GM23248 (cell line): ENCODE results near the gene LRP3. TPM values are rescaled to one million over a fixed set of nuclear protein-coding genes. Genes with fewer than 3 reads are reported as not detected.

ENCODE experiments used
- DNase-seq: peaks from one replicate; pipeline ENCODE4 v3.0.0-alpha.2; 2015
- H2AFZ ChIP-seq: fragments of 200-600 bp; sonication (generic); 2 replicates; pipeline ENCODE4 v1.6.1; 2016; ENCODE audit warnings: antibody characterized with exemption
- H3F3A ChIP-seq: fragments of 200-600 bp; sonication (generic); 2 replicates; pipeline ENCODE4 v1.6.1; 2016; ENCODE audit warnings: mild to moderate bottlenecking, antibody characterized with exemption, mixed run types; ENCODE audit not compliant: insufficient read depth
- H3K27ac ChIP-seq: fragments of 200-600 bp; sonication (generic); 2 replicates; pipeline ENCODE4 v1.5.1; 2016; ENCODE audit warnings: mild to moderate bottlenecking
- H3K27me3 ChIP-seq: fragments of 200-600 bp; sonication (generic); replicated peaks from 2 replicates; pipeline ENCODE4 v1.6.1; 2016; ENCODE audit warnings: mild to moderate bottlenecking; ENCODE audit not compliant: insufficient read depth
- H3K36me3 ChIP-seq: fragments of 200-600 bp; sonication (generic); 2 replicates; pipeline ENCODE4 v1.6.1; 2016; ENCODE audit warnings: low read depth, mild to moderate bottlenecking
- H3K4me1 ChIP-seq: fragments of 200-600 bp; sonication (generic); 2 replicates; pipeline ENCODE4 v1.6.1; 2016; ENCODE audit warnings: mild to moderate bottlenecking; ENCODE audit not compliant: insufficient read depth
- H3K4me2 ChIP-seq: fragments of 200-600 bp; sonication (generic); one replicate; pipeline ENCODE4 v1.6.1; 2016; ENCODE audit warnings: mild to moderate bottlenecking; ENCODE audit not compliant: unreplicated experiment
- H3K4me3 ChIP-seq: fragments of 200-600 bp; sonication (generic); 2 replicates; pipeline ENCODE4 v1.5.1; 2016; ENCODE audit warnings: mild to moderate bottlenecking
- H3K79me2 ChIP-seq: fragments of 200-600 bp; sonication (generic); 2 replicates; pipeline ENCODE4 v1.6.1; 2016; ENCODE audit warnings: mild to moderate bottlenecking; ENCODE audit not compliant: insufficient read depth
- H3K9ac ChIP-seq: fragments of 200-600 bp; sonication (generic); 2 replicates; pipeline ENCODE4 v1.6.1; 2016; ENCODE audit warnings: mild to moderate bottlenecking
- H3K9me2 ChIP-seq: fragments of 200-600 bp; sonication (generic); 2 replicates; pipeline ENCODE4 v1.6.1; 2016; ENCODE audit warnings: mixed run types, mild to moderate bottlenecking, moderate library complexity; ENCODE audit not compliant: insufficient read depth
- H3K9me3 ChIP-seq: fragments of 200-600 bp; sonication (generic); one replicate; pipeline ENCODE4 v1.6.1; 2017; ENCODE audit warnings: low read depth
- H4K20me1 ChIP-seq: fragments of 200-600 bp; sonication (generic); 2 replicates; pipeline ENCODE4 v1.6.0; 2016; ENCODE audit not compliant: insufficient read depth
- EZH2 ChIP-seq: fragments of 200-600 bp; sonication (generic); IDR thresholded peaks from 2 replicates; pipeline ENCODE4 v1.6.1; 2018; ENCODE audit warnings: antibody characterized with exemption, mild to moderate bottlenecking; ENCODE audit not compliant: insufficient read depth, poor library complexity, severe bottlenecking
- EZH2phosphoT487 ChIP-seq: fragments of 200-600 bp; sonication (generic); IDR thresholded peaks from 2 replicates; pipeline ENCODE4 v1.6.1; 2018; ENCODE audit warnings: antibody characterized with exemption, moderate library complexity, mild to moderate bottlenecking, low read depth; ENCODE audit not compliant: insufficient read depth
- WGBS, 2 experiments: methylation state at CpG; one replicate each; pipeline ENCODE4 v1.1.6; 2015 to 2017; ENCODE audit warnings: low lambda C conversion rate in 2 of 2, low coverage in 1 of 2; ENCODE audit errors: missing lambda C conversion rate in 2 of 2; 5-methylcytosine and 5-hydroxymethylcytosine counted together
- in situ Hi-C: fragments of 300-500 bp; cut with MboI; formaldehyde crosslinking; loops from 2 replicates; pipeline ENCODE4 v1.15.0; 2020
- polyA plus RNA-seq: library from polyadenylated mRNA; unstranded; fragments of >200 nt; fragmentation: Nextera tagmentation; extraction: Ambion mirVana; gene quantifications from 2 replicates; pipeline ENCODE4 v1.2.1, GENCODE V29; 2016
- total RNA-seq: library from RNA; depleted of rRNA; stranded (reverse); fragments of >200 nt; shearing (Covaris generic); gene quantifications from 2 replicates; pipeline ENCODE4 v1.2.3, GENCODE V29; 2014

Gene LRP3
- total and polyA plus RNA-seq, 2 experiments from 2014 or later = 2.9 to 58.3 TPM

DNA sequence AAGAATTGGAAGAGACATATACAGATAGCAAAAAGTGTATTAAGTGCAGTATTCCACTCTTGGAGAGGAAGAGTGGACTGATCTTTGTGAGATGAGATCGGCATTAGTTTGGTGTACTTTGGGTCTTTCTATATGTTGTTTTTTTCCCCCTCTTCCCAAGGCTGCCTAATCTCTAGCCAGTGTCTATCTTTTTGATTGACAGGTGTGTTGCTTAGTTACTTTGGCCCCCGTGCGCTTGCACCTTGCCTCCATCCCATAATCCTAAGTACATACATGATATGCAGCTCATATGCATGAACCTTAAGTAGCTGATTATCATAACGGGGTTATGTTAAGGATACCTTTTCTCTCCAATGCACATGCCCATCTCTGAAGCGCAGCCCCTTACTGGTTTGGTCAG lies 35.8 kb downstream of the LRP3 start:
- Histone ChIP-seq H3F3A (peaks cover 9% of the 10 kb centered on the region; the same call in 1 of the 2 replicates), H3K4me3 (no peak overlapping the region), H3K79me2 (no peaks in the 10 kb centered on the region), H3K27me3 (peaks cover 41% of the 10 kb centered on the region), H3K9me3 (no peaks in the 10 kb centered on the region), H3K4me2 (no peak overlapping the region), H3K27ac (no peak overlapping the region), H3K36me3 (no peaks in the 10 kb centered on the region), H2AFZ (no peak overlapping the region), H3K9ac (no peak overlapping the region), H3K9me2 (no peaks in the 10 kb centered on the region), H3K4me1 (no peaks in the 10 kb centered on the region), H4K20me1 (no peaks in the 10 kb centered on the region)
- no peak for DNase-seq
- in situ Hi-C loops = loop anchor here (10.0 kb wide), 1 partner anchor 535 kb away; no protein-coding TSS in a partner anchor
- TF ChIP-seq EZH2 = no peak
- TF ChIP-seq EZH2phosphoT487 = no peak
- 73 to 80% methylated on average over 5 of the region's 5 CpGs for WGBS, 2 experiments

DNA sequence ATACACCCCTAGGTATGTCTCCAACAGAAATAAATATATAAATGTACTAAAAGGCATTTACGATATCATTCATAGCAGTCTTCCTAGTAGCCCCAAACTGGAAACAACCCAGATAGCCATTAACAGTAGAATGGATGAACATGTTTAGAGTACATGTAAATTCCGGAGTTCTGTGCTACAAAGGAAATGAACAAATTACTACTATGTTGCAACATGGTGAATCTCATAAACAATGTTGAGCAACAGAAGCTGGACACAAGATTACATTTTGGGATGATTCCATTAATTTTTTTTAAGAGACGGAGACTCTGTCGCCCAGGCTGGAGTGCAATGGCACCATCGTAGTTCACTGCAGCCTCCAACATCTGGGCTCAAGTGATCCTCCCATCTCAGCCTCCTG lies 37.4 kb downstream of the LRP3 start:
- TF ChIP-seq EZH2 = no peak
- TF ChIP-seq EZH2phosphoT487 = no peak
- no peak overlapping the region for H3K4me3 ChIP-seq
- no peaks in the 10 kb centered on the region for H3K4me1 ChIP-seq
- no peak overlapping the region for H2AFZ ChIP-seq
- no peak overlapping the region for H3K27ac ChIP-seq
- no peak overlapping the region for H3K9ac ChIP-seq
- no peaks in the 10 kb centered on the region for H3K9me3 ChIP-seq
- H3K4me2 ChIP-seq = no peak overlapping the region
- H3K36me3 ChIP-seq = no peaks in the 10 kb centered on the region
- WGBS, 2 experiments = 3 to 5% methylated on average over 5 of the region's 5 CpGs
- no peaks in the 10 kb centered on the region for H3K79me2 ChIP-seq
- peak; percentile 78 for DNase-seq
- peaks cover 9% of the 10 kb centered on the region; the same call in 1 of the 2 replicates for H3F3A ChIP-seq
- H3K9me2 ChIP-seq = no peaks in the 10 kb centered on the region
- peaks cover 26% of the 10 kb centered on the region; the same call in 1 of the 2 replicates for H3K27me3 ChIP-seq
- H4K20me1 ChIP-seq = no peaks in the 10 kb centered on the region
- in situ Hi-C loops = loop anchor here (10.0 kb wide), 1 partner anchor 533 kb away; no protein-coding TSS in a partner anchor

DNA sequence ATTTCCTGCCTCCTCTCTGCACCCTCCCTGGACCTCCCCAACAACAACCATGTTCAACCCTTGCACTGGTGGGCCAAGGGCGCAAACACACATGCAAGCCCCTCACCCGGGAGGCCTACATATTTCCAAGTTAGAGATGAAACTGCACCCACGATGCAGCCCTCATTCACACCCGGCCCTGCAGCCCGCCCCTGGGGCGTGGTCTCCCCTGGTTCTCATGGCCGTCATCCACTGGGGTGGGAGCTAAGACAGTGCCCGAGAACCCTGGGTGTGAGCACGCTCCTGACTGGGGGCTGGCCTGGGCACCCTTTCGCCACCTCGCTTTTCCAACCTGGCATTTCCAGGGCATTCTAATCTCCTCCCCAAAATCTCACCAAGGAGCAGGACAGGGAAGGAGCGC lies 38.5 kb downstream of the LRP3 start:
- no peaks in the 10 kb centered on the region for H3K4me1 ChIP-seq
- no peaks in the 10 kb centered on the region for H3K36me3 ChIP-seq
- no peak overlapping the region for H3K9ac ChIP-seq
- 45 to 48% methylated on average over 11 to 12 of the region's 12 CpGs for WGBS, 2 experiments
- no peak for TF ChIP-seq EZH2
- no peak for TF ChIP-seq EZH2phosphoT487
- no peak overlapping the region for H3K27ac ChIP-seq
- peaks cover 18% of the 10 kb centered on the region; the same call in 1 of the 2 replicates for H3K27me3 ChIP-seq
- no peak for DNase-seq
- no peaks in the 10 kb centered on the region for H3K79me2 ChIP-seq
- H4K20me1 ChIP-seq = no peaks in the 10 kb centered on the region
- no peaks in the 10 kb centered on the region for H3K9me2 ChIP-seq
- H3K4me3 ChIP-seq = no peak overlapping the region
- peaks cover 9% of the 10 kb centered on the region; the same call in 1 of the 2 replicates for H3F3A ChIP-seq
- H3K4me2 ChIP-seq = no peak overlapping the region
- in situ Hi-C loops = loop anchor here (10.0 kb wide), 1 partner anchor 532 kb away; no protein-coding TSS in a partner anchor
- no peak overlapping the region for H2AFZ ChIP-seq
- H3K9me3 ChIP-seq = no peaks in the 10 kb centered on the region

DNA sequence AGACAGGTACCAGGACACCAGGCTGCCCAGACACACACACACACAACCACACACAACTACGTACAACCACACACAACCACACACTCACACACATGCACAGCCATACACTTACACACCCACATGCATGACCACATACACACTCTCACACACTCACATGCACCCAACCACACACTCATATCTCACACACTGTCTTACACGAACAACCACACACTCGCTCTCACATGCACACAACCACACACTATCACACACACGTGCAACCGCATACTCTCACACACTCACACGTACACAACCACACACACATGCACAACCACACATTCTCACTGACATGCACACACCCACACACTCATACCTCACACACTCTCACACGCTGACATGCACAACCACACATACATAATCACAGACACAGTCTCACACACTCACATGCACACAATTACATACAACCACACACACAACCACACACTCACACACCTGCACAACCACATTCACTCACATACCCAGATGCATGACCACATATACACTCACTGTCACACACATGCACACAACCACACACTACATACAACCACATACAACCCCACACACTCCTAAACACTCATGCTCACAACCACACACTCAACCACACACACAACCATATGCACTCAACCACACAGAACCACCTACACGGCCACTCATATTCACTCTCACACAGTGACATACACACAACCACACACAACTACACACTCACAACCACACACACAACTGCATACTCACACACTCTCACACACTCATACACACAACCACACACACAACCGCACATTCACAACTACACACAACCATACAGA lies 39.1 kb downstream of the LRP3 start:
- Histone ChIP-seq H3K9ac (no peak overlapping the region), H3K4me2 (no peak overlapping the region), H3K79me2 (no peaks in the 10 kb centered on the region), H3K9me3 (no peaks in the 10 kb centered on the region), H3K27me3 (peaks cover 14% of the 10 kb centered on the region; the same call in 1 of the 2 replicates), H3K36me3 (no peaks in the 10 kb centered on the region), H3K9me2 (no peaks in the 10 kb centered on the region), H3K4me3 (no peak overlapping the region), H2AFZ (no peak overlapping the region), H3F3A (peaks cover 9% of the 10 kb centered on the region; the same call in 1 of the 2 replicates), H4K20me1 (no peaks in the 10 kb centered on the region), H3K27ac (no peak overlapping the region), H3K4me1 (no peaks in the 10 kb centered on the region)
- TF ChIP-seq EZH2 = no peak
- TF ChIP-seq EZH2phosphoT487 = no peak
- in situ Hi-C loops = loop anchor here (10.0 kb wide), 1 partner anchor 532 kb away; no protein-coding TSS in a partner anchor
- DNase-seq = no peak
- WGBS, 2 experiments = 86 to 93% methylated on average over 9 of the region's 9 CpGs
